GM12874 (cell line): Measurements from ENCODE around the gene NKAIN2.

Experiments used
- CTCF ChIP-seq: IDR thresholded peaks from 2 replicates; pipeline ENCODE4 v1.5.1; 2011; ENCODE audit warnings: low read depth, mild to moderate bottlenecking, control low read depth, low read length, moderate library complexity; ENCODE audit not compliant: insufficient read depth

NKAIN2 gene

GRCh38 chr6:124205921-124206320 is 402.3 kb downstream of the NKAIN2 start:
- TF ChIP-seq CTCF, result no peak

GRCh38 chr6:124223611-124224345 is 420.1 kb downstream of the NKAIN2 start:
- no peak for TF ChIP-seq CTCF

GRCh38 chr6:124226396-124226795 is 422.7 kb downstream of the NKAIN2 start:
- no peak for TF ChIP-seq CTCF

- TF ChIP-seq CTCF, result no peak
Measured at GRCh38 chr6:124233221-124233620, 429.6 kb downstream of the NKAIN2 start.

- TF ChIP-seq CTCF, result no peak
Measured at GRCh38 chr6:124234801-124235200, 431.1 kb downstream of the NKAIN2 start.

- no peak for TF ChIP-seq CTCF
Measured at GRCh38 chr6:124237911-124238310, 434.2 kb downstream of the NKAIN2 start.

- no peak for TF ChIP-seq CTCF
Measured at GRCh38 chr6:124254941-124255685, 451.4 kb downstream of the NKAIN2 start.
